22Rv1 (cell line): ENCODE data around the gene ACAP2.

Experiments
- ZFX ChIP-seq: fragments of 450-650 bp; IDR thresholded peaks from 2 replicates; pipeline ENCODE4 v1.6.1; 2017; ENCODE audit warnings: antibody characterized with exemption, borderline replicate concordance
- TF ChIP-seq, protein P1 (sequence below): fragments of 450-650 bp; IDR thresholded peaks from 2 replicates; pipeline ENCODE4 v1.5.1; 2017; ENCODE audit warnings: mild to moderate bottlenecking

DNA sequence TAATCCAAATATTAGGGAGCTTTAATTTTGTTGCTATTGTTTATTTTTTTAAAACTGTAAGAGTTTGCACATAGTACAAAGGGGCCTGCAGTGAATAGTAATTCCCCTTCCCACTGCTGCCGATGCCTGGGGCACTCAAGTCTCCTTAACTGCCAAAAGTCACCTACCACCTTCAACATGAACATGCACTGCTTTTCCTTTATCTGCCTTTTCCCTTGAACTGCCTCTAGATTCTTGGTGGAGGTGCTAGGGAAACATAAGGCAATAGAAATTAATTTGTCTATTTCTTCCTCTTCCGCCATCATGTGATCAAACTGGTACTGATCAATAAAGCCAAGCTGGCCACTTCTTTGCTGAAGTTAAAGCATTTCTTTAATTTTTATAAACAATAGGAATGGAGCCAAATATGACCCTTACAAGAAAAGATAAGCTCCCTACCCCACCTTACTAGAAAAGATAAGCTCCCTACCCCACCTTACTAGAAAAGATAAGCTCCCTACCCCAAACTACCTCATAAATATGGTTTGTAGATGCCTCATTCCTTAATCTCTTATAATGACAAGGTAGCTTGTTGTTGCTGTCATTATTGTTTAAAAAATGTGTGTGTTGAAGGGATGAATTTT is 17.4 kb upstream of the ACAP2 start:
- TF ChIP-seq, protein P1, sequence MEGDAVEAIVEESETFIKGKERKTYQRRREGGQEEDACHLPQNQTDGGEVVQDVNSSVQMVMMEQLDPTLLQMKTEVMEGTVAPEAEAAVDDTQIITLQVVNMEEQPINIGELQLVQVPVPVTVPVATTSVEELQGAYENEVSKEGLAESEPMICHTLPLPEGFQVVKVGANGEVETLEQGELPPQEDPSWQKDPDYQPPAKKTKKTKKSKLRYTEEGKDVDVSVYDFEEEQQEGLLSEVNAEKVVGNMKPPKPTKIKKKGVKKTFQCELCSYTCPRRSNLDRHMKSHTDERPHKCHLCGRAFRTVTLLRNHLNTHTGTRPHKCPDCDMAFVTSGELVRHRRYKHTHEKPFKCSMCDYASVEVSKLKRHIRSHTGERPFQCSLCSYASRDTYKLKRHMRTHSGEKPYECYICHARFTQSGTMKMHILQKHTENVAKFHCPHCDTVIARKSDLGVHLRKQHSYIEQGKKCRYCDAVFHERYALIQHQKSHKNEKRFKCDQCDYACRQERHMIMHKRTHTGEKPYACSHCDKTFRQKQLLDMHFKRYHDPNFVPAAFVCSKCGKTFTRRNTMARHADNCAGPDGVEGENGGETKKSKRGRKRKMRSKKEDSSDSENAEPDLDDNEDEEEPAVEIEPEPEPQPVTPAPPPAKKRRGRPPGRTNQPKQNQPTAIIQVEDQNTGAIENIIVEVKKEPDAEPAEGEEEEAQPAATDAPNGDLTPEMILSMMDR = no peak
- TF ChIP-seq ZFX = no peak
